ENCODE measurements around the gene KRTAP2-1. TPM values are rescaled to one million over a fixed set of nuclear protein-coding genes. Genes with fewer than 3 reads are reported as not detected.
"Not testable (repeated sequence)": the region's sequence is repeated elsewhere in the genome, so short reads cannot be mapped to it uniquely, and the experiment has no call there.

Gene KRTAP2-1
- total and polyA plus RNA-seq, 7 experiments from 2014 or later = not detected

- H3K36me3 ChIP-seq (ENCODE audit: control insufficient read depth in 2 of 3, insufficient read depth in 3 of 3, low read length in 3 of 3); H3K4me3 Mint-ChIP-seq; ATAC-seq; H3K4me3 ChIP-seq (ENCODE audit: low read length); H3K4me1 ChIP-seq (ENCODE audit: control insufficient read depth in 2 of 2, insufficient read depth in 2 of 2, low read length in 2 of 2); H3K36me3 Mint-ChIP-seq; intact Hi-C loops (cut with micrococcal nuclease); H3K9me3 ChIP-seq (ENCODE audit: control insufficient read depth in 2 of 3, low read length in 3 of 3); H3K27ac Mint-ChIP-seq; H3K27ac ChIP-seq (ENCODE audit: low read depth, low read length); POLR2A ChIA-PET; DNase-seq; H3K27me3 ChIP-seq (ENCODE audit: control insufficient read depth in 2 of 2, insufficient read depth in 2 of 2, low read length in 2 of 2); H3K9me3 Mint-ChIP-seq; H3K4me1 Mint-ChIP-seq; CTCF ChIA-PET: not testable (repeated sequence)
- peaks cover 10 to 34% (median 17%) of the 10 kb centered on the region in 5 donors for H3K27me3 Mint-ChIP-seq
Observed at GRCh38 chr17:41065016-41065689, 18.0 kb upstream of the KRTAP2-1 start.

- Histone ChIP-seq H3K36me3 (ENCODE audit: control insufficient read depth in 2 of 3, insufficient read depth in 3 of 3, low read length in 3 of 3) (no peaks in the 10 kb centered on the region), H3K27ac (ENCODE audit: low read depth, low read length) (no peak overlapping the region), H3K9me3 (ENCODE audit: control insufficient read depth in 2 of 3, low read length in 3 of 3) (no peaks in the 10 kb centered on the region), H3K4me3 (ENCODE audit: low read length) (no peak overlapping the region), H3K4me1 (ENCODE audit: control insufficient read depth in 2 of 2, insufficient read depth in 2 of 2, low read length in 2 of 2) (no peaks in the 10 kb centered on the region), H3K27me3 (ENCODE audit: control insufficient read depth in 2 of 2, insufficient read depth in 2 of 2, low read length in 2 of 2) (no peaks in the 10 kb centered on the region)
- Mint-ChIP-seq H3K36me3 (no peaks in the 10 kb centered on the region), H3K4me1 (peaks cover 0 to 3% (median 0%) of the 10 kb centered on the region in 7 donors), H3K9me3 (no peaks in the 10 kb centered on the region), H3K4me3 (no peak overlapping the region), H3K27ac (no peak overlapping the region), H3K27me3 (peaks cover 15 to 40% (median 23%) of the 10 kb centered on the region in 5 donors)
- ATAC-seq = no peak
- CTCF ChIA-PET = no interaction called here
- POLR2A ChIA-PET = no interaction called here
- no peak for DNase-seq
- intact Hi-C loops (cut with micrococcal nuclease) = no loop called here
Observed at GRCh38 chr17:41064301-41064700, 17.2 kb upstream of the KRTAP2-1 start.

GRCh38 chr17:41063449-41063848 lies 16.3 kb upstream of the KRTAP2-1 start:
- no peak for DNase-seq
- Histone ChIP-seq H3K9me3 (ENCODE audit: control insufficient read depth in 2 of 3, low read length in 3 of 3) (no peaks in the 10 kb centered on the region), H3K27me3 (ENCODE audit: control insufficient read depth in 2 of 2, insufficient read depth in 2 of 2, low read length in 2 of 2) (no peaks in the 10 kb centered on the region), H3K4me3 (ENCODE audit: low read length) (no peak overlapping the region), H3K4me1 (ENCODE audit: control insufficient read depth in 2 of 2, insufficient read depth in 2 of 2, low read length in 2 of 2) (no peaks in the 10 kb centered on the region), H3K36me3 (ENCODE audit: control insufficient read depth in 2 of 3, insufficient read depth in 3 of 3, low read length in 3 of 3) (no peaks in the 10 kb centered on the region), H3K27ac (ENCODE audit: low read depth, low read length) (no peak overlapping the region)
- H3K27me3 Mint-ChIP-seq = peaks cover 24 to 48% (median 32%) of the 10 kb centered on the region in 5 donors
- ATAC-seq = no peak
- POLR2A ChIA-PET = no interaction called here
- H3K27ac Mint-ChIP-seq = no peak overlapping the region
- intact Hi-C loops (cut with micrococcal nuclease) = no loop called here
- H3K4me1 Mint-ChIP-seq = peaks cover 0 to 1% (median 0%) of the 10 kb centered on the region in 7 donors
- CTCF ChIA-PET = no interaction called here
- no peak overlapping the region for H3K4me3 Mint-ChIP-seq
- no peaks in the 10 kb centered on the region for H3K9me3 Mint-ChIP-seq
- no peaks in the 10 kb centered on the region for H3K36me3 Mint-ChIP-seq

GRCh38 chr17:41061964-41062363 lies 14.8 kb upstream of the KRTAP2-1 start:
- Mint-ChIP-seq H3K27ac (no peak overlapping the region), H3K4me3 (no peak overlapping the region), H3K9me3 (peaks cover 0 to 8% (median 0%) of the 10 kb centered on the region in 11 donors), H3K4me1 (no peaks in the 10 kb centered on the region), H3K27me3 (peaks cover 26 to 59% (median 35%) of the 10 kb centered on the region in 5 donors), H3K36me3 (peaks cover 0 to 3% (median 0%) of the 10 kb centered on the region in 5 donors)
- POLR2A ChIA-PET = interaction anchor here (0.6 kb wide), 1 partner anchor 446 kb away, joined by 3 read pairs; no protein-coding TSS in a partner anchor
- intact Hi-C loops (cut with micrococcal nuclease) = no loop called here
- Histone ChIP-seq H3K36me3 (ENCODE audit: control insufficient read depth in 2 of 3, insufficient read depth in 3 of 3, low read length in 3 of 3) (no peaks in the 10 kb centered on the region), H3K9me3 (ENCODE audit: control insufficient read depth in 2 of 3, low read length in 3 of 3) (no peaks in the 10 kb centered on the region), H3K4me1 (ENCODE audit: control insufficient read depth in 2 of 2, insufficient read depth in 2 of 2, low read length in 2 of 2) (no peaks in the 10 kb centered on the region), H3K27me3 (ENCODE audit: control insufficient read depth in 2 of 2, insufficient read depth in 2 of 2, low read length in 2 of 2) (no peaks in the 10 kb centered on the region), H3K27ac (ENCODE audit: low read depth, low read length) (no peak overlapping the region), H3K4me3 (ENCODE audit: low read length) (no peak overlapping the region)
- DNase-seq (no peak), ATAC-seq (no peak)
- CTCF ChIA-PET = no interaction called here

- no peaks in the 10 kb centered on the region for H3K36me3 ChIP-seq (ENCODE audit: control insufficient read depth in 2 of 3, insufficient read depth in 3 of 3, low read length in 3 of 3)
- no peak within 1 kb of the TSS for H3K27ac Mint-ChIP-seq
- H3K9me3 ChIP-seq (ENCODE audit: control insufficient read depth in 2 of 3, low read length in 3 of 3) = no peaks in the 10 kb centered on the region
- ChIA-PET POLR2A (no interaction called here), CTCF (no interaction called here)
- H3K36me3 Mint-ChIP-seq = peaks cover 0 to 3% (median 0%) of the 10 kb centered on the region in 5 donors
- H3K27me3 ChIP-seq (ENCODE audit: control insufficient read depth in 2 of 2, insufficient read depth in 2 of 2, low read length in 2 of 2) = no peaks in the 10 kb centered on the region
- no peak within 1 kb of the TSS for H3K4me3 Mint-ChIP-seq
- DNase-seq (no peak), ATAC-seq (no peak)
- no peak within 1 kb of the TSS for H3K27ac ChIP-seq (ENCODE audit: low read depth, low read length)
- H3K4me1 ChIP-seq (ENCODE audit: control insufficient read depth in 2 of 2, insufficient read depth in 2 of 2, low read length in 2 of 2) = no peaks in the 10 kb centered on the region
- H3K9me3 Mint-ChIP-seq = peaks cover 0 to 8% (median 0%) of the 10 kb centered on the region in 11 donors
- H3K4me1 Mint-ChIP-seq = no peaks in the 10 kb centered on the region
- H3K4me3 ChIP-seq (ENCODE audit: low read length) = no peak within 1 kb of the TSS
- intact Hi-C loops (cut with micrococcal nuclease) = no loop called here
- H3K27me3 Mint-ChIP-seq = peaks cover 26 to 62% (median 42%) of the 10 kb centered on the region in 5 donors
Observed at GRCh38 chr17:41060052-41060604, 13.0 kb upstream of the KRTAP2-1 start, which contains the start of gene KRTAP2-3. KRTAP2-3 (minus strand) TSS chr17:41060114; CDS start chr17:41060050, 64 bp downstream.

GRCh38 chr17:41059276-41060051 lies 12.3 kb upstream of the KRTAP2-1 start:
- H3K36me3 ChIP-seq (ENCODE audit: control insufficient read depth in 2 of 3, insufficient read depth in 3 of 3, low read length in 3 of 3); H3K9me3 Mint-ChIP-seq; ATAC-seq; H3K4me1 ChIP-seq (ENCODE audit: control insufficient read depth in 2 of 2, insufficient read depth in 2 of 2, low read length in 2 of 2); H3K27ac Mint-ChIP-seq; H3K4me3 ChIP-seq (ENCODE audit: low read length); H3K4me1 Mint-ChIP-seq; POLR2A ChIA-PET; intact Hi-C loops (cut with micrococcal nuclease); H3K4me3 Mint-ChIP-seq; H3K27me3 ChIP-seq (ENCODE audit: control insufficient read depth in 2 of 2, insufficient read depth in 2 of 2, low read length in 2 of 2); H3K27ac ChIP-seq (ENCODE audit: low read depth, low read length); DNase-seq; H3K36me3 Mint-ChIP-seq; H3K9me3 ChIP-seq (ENCODE audit: control insufficient read depth in 2 of 3, low read length in 3 of 3): not testable (repeated sequence)
- CTCF ChIA-PET = interaction anchor here (0.5 kb wide), 1 partner anchor 490 kb away, joined by 3 read pairs; no protein-coding TSS in a partner anchor
- peaks cover 26 to 59% (median 42%) of the 10 kb centered on the region in 5 donors for H3K27me3 Mint-ChIP-seq
